Stimulated activated CD8-positive, alpha-beta memory T cell treated with anti-CD3 and anti-CD28 coated beads, Interleukin-7, amount 100 ng/mL, for 1 hour (primary cell): ENCODE data around the gene CELSR3.

Experiments used
- DNase-seq, 2 donors: peaks; one replicate each; pipeline ENCODE4 v3.0.0-alpha.2; 2020; ENCODE audit warnings: low read depth in 2 of 2

The CELSR3 gene

DNA sequence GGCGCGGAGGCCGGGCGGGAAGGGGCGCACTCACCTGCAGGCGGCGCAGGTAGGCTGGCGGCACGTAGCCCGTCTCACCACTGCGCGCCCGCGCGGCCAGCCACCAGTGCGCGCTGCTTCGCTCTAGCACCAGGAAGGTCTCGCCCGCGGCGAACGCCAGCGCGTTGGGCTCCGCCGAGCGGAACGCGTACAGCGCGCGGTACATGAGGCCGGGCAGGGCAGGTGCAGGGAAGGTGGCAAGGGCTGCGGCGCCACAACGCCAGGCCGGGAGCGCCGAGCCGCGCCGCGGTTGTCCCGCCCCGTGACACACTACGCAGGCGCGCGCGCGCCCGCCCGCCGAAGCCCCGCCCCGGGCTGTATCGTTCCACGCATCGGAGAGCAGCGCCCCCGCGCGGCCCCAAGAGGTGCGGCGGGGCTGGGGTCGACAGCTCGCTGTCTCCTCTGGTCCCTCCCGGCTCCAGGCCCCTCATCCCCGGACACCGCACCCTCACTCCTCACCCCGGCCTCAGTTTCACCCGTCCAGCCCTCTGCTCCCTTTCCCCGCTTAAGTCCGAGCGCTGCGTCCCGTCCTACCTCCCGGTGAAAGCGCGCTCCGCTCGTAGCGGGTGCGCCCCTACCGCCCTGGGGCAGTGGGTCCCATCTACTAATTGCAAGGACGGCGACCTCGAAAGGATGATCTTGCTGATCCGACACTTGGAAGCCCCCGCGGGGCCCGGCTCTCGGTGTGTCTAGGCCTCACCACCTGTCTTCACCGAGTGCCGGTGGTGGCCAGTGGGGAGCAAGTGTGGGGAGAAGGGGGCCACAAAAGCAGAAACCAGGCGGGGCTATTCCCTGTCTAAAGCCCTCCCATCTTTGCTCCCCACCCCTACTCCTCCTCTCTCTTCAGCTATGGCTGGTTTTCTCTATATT is 23.2 kb upstream of the CELSR3 start, which contains the start of gene NCKIPSD:
Gene NCKIPSD, minus strand, starts transcription at position 313 of the 909 bp plus-strand sequence. Its CDS starts 108 bp downstream, at position 205.
- peak; percentile 74 to 87 for DNase-seq

GRCh38 chr3:48685293-48685602 is 22.6 kb upstream of the CELSR3 start:
- DNase-seq, result no peak

GRCh38 chr3:48684480-48685143 is 21.9 kb upstream of the CELSR3 start:
- DNase-seq, result no peak

GRCh38 chr3:48684054-48684349 is 21.3 kb upstream of the CELSR3 start:
- no peak for DNase-seq

- no peak for DNase-seq
Observed at GRCh38 chr3:48682786-48683185, 20.1 kb upstream of the CELSR3 start.

DNA sequence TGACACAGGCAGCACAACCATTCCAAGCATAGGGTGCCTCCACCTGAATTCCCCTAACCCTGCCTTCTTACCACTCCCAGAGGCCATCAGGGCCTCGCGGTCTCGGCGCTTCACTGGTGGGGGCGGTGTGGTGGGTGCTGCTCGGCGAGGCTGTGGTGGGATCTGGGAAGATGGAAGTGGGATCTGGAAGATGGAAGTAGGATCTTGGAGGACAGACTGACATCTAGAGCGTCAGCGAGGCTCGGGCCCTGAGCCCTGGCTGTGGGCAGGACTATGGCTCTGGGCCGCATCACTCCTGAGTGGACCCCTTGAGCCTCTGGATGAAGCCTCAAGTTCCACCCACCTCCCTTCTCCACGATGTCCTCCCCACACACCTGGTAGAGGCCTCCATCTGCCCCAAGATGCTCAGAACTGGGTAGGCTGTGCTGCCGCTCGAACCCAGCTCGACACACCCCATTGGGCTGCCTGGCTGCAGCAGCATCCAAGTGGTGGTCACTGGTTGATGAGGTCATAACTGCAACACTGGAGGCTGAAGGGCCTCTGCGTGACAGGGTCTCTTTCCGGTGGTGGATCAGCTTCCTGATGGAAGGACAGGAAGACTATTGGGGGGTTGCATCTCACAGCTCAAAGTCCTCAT is 19.4 kb upstream of the CELSR3 start:
- DNase-seq, result no peak

DNA sequence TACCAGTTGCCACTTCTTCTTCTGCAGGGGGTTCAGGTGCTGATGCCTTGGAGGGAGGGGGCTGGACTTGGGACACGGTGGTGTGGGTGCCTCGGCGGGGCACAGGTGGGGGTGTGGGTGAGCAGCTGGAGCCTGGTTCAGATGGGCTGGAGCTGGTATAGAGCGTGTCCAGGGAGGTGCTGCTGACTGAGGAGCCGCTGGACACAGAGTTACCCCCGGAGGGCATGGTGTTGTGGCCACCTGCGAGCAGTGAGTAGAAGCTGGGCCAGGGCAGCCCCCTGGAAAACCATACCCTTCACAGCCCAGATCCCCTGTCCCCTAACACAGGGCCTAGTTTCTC is 18.8 kb upstream of the CELSR3 start:
- no peak for DNase-seq

DNA sequence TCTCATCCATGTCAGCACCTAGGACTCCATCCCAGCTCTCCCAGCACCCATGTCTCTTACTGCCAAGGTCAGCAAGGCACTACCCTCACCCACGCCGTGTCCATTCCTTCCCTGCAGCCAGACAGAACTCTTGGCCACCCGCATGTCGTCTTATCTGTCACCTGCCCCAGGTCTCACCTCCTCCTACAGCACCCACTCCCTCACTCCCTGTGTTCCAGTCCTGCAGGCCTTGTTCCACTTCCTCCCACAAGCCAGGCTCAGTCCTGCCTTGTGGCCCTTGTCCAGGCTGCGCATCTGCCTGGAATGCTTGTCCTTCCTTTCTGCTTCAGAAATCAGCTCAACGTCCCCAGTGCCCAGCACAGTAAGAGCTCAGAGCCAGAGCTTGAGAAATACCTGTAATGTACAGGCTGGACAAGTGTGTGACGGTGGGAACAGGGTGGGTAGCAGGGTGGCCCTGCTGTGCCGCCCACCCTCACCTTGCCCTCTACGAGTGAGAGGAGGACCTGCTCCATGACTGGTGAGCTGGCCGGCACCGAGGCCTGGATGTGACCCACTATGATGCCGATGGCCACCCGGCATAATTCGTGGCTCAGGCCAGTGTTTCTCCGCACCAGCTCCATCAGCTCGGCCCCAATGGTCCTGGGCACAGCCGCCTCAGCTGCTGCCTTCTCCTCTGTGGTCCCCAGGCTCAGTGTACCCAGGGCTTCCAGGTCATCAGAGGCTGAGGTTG is 18.3 kb upstream of the CELSR3 start:
- no peak for DNase-seq

- no peak for DNase-seq
Observed at GRCh38 chr3:48679411-48680391, 17.0 kb upstream of the CELSR3 start.

DNA sequence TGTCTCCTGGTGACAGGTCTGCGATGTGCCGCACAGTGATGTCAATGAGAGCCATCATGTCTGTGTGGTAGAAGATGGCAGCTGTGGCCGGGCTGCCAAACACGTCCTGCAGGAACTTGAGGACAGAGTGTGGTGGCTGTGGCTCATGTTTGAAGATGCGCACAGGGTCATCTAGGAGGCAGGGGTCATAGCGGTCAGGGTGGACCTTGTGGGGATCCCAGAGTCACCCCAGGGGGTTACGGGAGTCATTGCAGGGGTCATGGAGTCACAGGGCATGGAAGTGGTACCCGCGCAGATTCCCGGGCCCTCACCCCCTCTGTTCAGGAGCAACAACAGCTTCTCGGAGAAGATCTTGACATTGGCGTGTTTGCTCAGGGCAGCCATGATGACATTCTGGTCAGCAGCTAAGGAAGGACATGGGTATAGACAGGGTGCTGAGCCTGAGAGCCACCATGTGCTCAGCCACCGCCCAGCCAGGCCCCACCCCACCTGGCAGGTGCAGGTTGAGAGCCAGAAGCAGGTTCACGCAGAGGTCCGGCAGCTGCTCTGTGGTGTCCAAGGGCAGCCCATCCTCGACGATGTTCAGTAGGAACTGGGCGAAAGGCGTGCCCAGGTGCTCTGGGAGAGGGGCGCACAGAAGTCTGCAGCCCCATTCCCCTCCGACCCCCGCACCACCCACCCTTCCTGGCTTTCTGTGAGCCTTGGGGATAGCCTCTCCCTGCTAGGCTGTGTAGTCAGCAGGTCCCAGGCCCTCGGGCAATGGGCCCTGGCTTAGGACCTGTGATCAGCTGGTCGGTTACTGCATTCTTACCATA is 16.1 kb upstream of the CELSR3 start:
- no peak for DNase-seq

DNA sequence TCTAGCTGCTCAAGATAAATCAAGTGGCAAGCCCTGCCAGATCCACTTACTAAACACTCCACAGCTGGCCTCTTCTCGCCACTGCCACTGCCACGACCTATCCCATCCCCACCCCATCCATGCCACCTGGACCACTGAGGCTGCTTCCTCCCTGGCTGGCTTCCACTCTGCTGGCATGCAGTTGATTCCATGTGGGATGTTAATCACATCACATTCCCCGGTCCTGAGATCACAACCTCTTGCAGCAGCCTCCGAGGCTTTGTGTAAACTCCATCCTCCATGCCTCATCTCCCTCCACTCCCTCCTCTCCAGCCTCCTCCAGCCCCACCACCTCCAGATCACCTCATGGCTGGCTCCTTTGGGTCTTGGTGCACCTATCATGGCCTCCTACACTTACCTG is 15.4 kb upstream of the CELSR3 start:
- no peak for DNase-seq

- DNase-seq, result no peak
Observed at GRCh38 chr3:48674505-48674904, 11.8 kb upstream of the CELSR3 start.

- DNase-seq, result no peak
Observed at GRCh38 chr3:48672522-48672921, 9.8 kb upstream of the CELSR3 start.

GRCh38 chr3:48664929-48665328 is 2.2 kb upstream of the CELSR3 start:
- no peak for DNase-seq

DNA sequence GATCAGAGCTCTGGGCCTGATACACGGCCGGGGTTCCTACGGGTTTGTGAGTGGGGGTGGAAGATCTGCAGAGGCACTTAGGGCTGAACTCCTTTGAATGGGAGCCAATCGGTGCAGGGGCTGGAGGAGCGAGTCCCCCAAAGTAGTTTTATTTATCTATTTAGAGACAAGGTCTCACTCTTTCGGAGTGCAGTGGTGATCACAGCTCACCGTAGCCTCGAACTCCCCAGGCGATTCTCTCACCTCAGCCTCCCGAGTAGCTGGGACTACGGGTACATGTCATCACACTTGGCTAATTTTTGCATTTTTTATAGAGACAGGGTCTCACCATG is 1.6 kb upstream of the CELSR3 start:
- no peak for DNase-seq

- peak; percentile 54 to 66 for DNase-seq
Observed at GRCh38 chr3:48663489-48664312, 1.0 kb upstream of the CELSR3 start.

- DNase-seq, result no peak
Observed at GRCh38 chr3:48662145-48662752, 437 bp downstream of the CELSR3 start.

GRCh38 chr3:48661501-48662144 is 1.1 kb downstream of the CELSR3 start:
- DNase-seq, result peak; percentile 50 to 61
